HEK293 (cell line): ENCODE data around the gene BLOC1S3.

Experiments used
- CTCF ChIA-PET: fragments of 350-600 bp; formaldehyde crosslinking; extraction: SDS; loops from one replicate; lab custom pipeline; 2021; ENCODE audit warnings: antibody characterized with exemption; lab: Yijun Ruan, JAX
- POLR2A ChIA-PET: fragments of 300-600 bp; formaldehyde crosslinking; extraction: SDS; loops from one replicate; lab custom pipeline; 2020; ENCODE audit warnings: antibody characterized with exemption, inconsistent platforms; lab: Yijun Ruan, JAX
- H3K27ac ChIP-seq: fragments of 200-500 bp; sonication (Bioruptor generic); 2 replicates; pipeline ENCODE4 v1.5.1; 2014; ENCODE audit warnings: low read depth, low read length, control low read depth, inconsistent platforms; ENCODE audit errors: extremely low read depth
- H3K36me3 ChIP-seq, 2 experiments: fragments of 200-500 bp in 1 of 2; sonication (Bioruptor generic) in 1 of 2; 1 replicate in 1 of 2; 2 replicates in 1 of 2; pipeline ENCODE4 v1.5.1; 2014 to 2017; ENCODE audit warnings: inconsistent platforms in 2 of 2, low read length in 2 of 2; ENCODE audit not compliant: control insufficient read depth in 2 of 2, insufficient read depth in 1 of 2
- H3K4me1 ChIP-seq: fragments of 200-500 bp; sonication (Bioruptor generic); 2 replicates; pipeline ENCODE4 v1.5.1; 2014; ENCODE audit warnings: mild to moderate bottlenecking, low read length, inconsistent platforms; ENCODE audit not compliant: control insufficient read depth, insufficient read depth
- H3K4me3 ChIP-seq: 2 replicates; pipeline ENCODE4 v1.5.1; 2011; ENCODE audit warnings: low read depth, mild to moderate bottlenecking, control low read depth, low read length, moderate library complexity
- H3K9me3 ChIP-seq: fragments of 200-500 bp; sonication (Bioruptor generic); 2 replicates; pipeline ENCODE4 v1.5.1; 2014; ENCODE audit warnings: low read depth, low read length, inconsistent platforms; ENCODE audit not compliant: control insufficient read depth, insufficient read depth
- AEBP2 ChIP-seq: fragments of 450-650 bp; formaldehyde crosslinking; IDR thresholded peaks from 2 replicates; pipeline ENCODE4 v1.5.1; 2016; ENCODE audit warnings: missing biosample characterization, missing genetic modification characterization, borderline replicate concordance
- CTCF ChIP-seq: fragments of 450-650 bp; formaldehyde crosslinking; IDR thresholded peaks from 2 replicates; pipeline ENCODE4 v1.5.1; 2016; ENCODE audit warnings: missing biosample characterization, missing genetic modification characterization
- HOXC10 ChIP-seq: sonication (generic); formaldehyde crosslinking; IDR thresholded peaks from 2 replicates; pipeline ENCODE4 v1.8.1; 2023; ENCODE audit warnings: mild to moderate bottlenecking, missing genetic modification reagents
- KLF17 ChIP-seq: fragments of 450-650 bp; formaldehyde crosslinking; IDR thresholded peaks from 2 replicates; pipeline ENCODE4 v1.5.1; 2016; ENCODE audit warnings: missing biosample characterization, missing genetic modification characterization
- KLF9 ChIP-seq: fragments of 450-650 bp; formaldehyde crosslinking; IDR thresholded peaks from 2 replicates; pipeline ENCODE4 v1.5.1; 2016; ENCODE audit warnings: missing biosample characterization, missing genetic modification characterization, low read depth
- PRDM2 ChIP-seq: fragments of 450-650 bp; formaldehyde crosslinking; IDR thresholded peaks from 2 replicates; pipeline ENCODE4 v1.5.1; 2016; ENCODE audit warnings: missing biosample characterization, missing genetic modification characterization, borderline replicate concordance
- TRIM28 ChIP-seq: IDR thresholded peaks from 2 replicates; pipeline ENCODE4 v1.6.1; 2011; ENCODE audit warnings: low read length, control low read depth, borderline replicate concordance
- ZBTB20 ChIP-seq: fragments of 450-650 bp; formaldehyde crosslinking; IDR thresholded peaks from 2 replicates; pipeline ENCODE4 v1.5.1; 2016; ENCODE audit warnings: missing biosample characterization, missing genetic modification characterization
- ZFHX2 ChIP-seq: fragments of 450-650 bp; formaldehyde crosslinking; conservative IDR thresholded peaks from 2 replicates; pipeline ENCODE4 v1.5.1; 2016; ENCODE audit warnings: missing biosample characterization, missing genetic modification characterization
- ZNF132 ChIP-seq: fragments of 450-650 bp; formaldehyde crosslinking; IDR thresholded peaks from 2 replicates; pipeline ENCODE4 v1.5.1; 2017; ENCODE audit warnings: missing biosample characterization, missing genetic modification characterization, borderline replicate concordance
- ZNF157 ChIP-seq: fragments of 450-650 bp; formaldehyde crosslinking; IDR thresholded peaks from 2 replicates; pipeline ENCODE4 v1.5.1; 2016; ENCODE audit warnings: missing biosample characterization, missing genetic modification characterization
- ZNF16 ChIP-seq: fragments of 450-650 bp; formaldehyde crosslinking; IDR thresholded peaks from 2 replicates; pipeline ENCODE4 v1.5.1; 2016; ENCODE audit warnings: low read depth, missing biosample characterization, missing genetic modification characterization
- ZNF2 ChIP-seq: fragments of 450-650 bp; formaldehyde crosslinking; IDR thresholded peaks from 2 replicates; pipeline ENCODE4 v1.5.1; 2016; ENCODE audit warnings: missing biosample characterization, missing genetic modification characterization
- ZNF280C ChIP-seq: fragments of 450-650 bp; formaldehyde crosslinking; IDR thresholded peaks from 2 replicates; pipeline ENCODE4 v1.5.1; 2016; ENCODE audit warnings: missing biosample characterization, missing genetic modification characterization
- ZNF302 ChIP-seq: fragments of 450-650 bp; formaldehyde crosslinking; IDR thresholded peaks from 2 replicates; pipeline ENCODE4 v1.5.1; 2016; ENCODE audit warnings: missing biosample characterization, missing genetic modification characterization, low read depth
- ZNF324 ChIP-seq: fragments of 450-650 bp; formaldehyde crosslinking; IDR thresholded peaks from 2 replicates; pipeline ENCODE4 v1.5.1; 2016; ENCODE audit warnings: missing biosample characterization, missing genetic modification characterization
- ZNF433 ChIP-seq: fragments of 450-650 bp; formaldehyde crosslinking; IDR thresholded peaks from 2 replicates; pipeline ENCODE4 v1.5.1; 2016; ENCODE audit warnings: missing biosample characterization, missing genetic modification characterization, low read depth
- ZNF624 ChIP-seq: fragments of 450-650 bp; formaldehyde crosslinking; IDR thresholded peaks from 2 replicates; pipeline ENCODE4 v1.5.1; 2017; ENCODE audit warnings: missing biosample characterization, missing genetic modification characterization
- ZNF626 ChIP-seq: fragments of 450-650 bp; sonication (Bioruptor Pico); formaldehyde crosslinking; IDR thresholded peaks from 2 replicates; pipeline ENCODE4 v1.5.1; 2018; ENCODE audit warnings: missing biosample characterization, missing genetic modification characterization, inconsistent platforms
- ZNF654 ChIP-seq: fragments of 450-650 bp; formaldehyde crosslinking; IDR thresholded peaks from 2 replicates; pipeline ENCODE4 v1.5.1; 2016; ENCODE audit warnings: low read depth, missing biosample characterization, missing genetic modification characterization
- ZNF707 ChIP-seq: fragments of 450-650 bp; formaldehyde crosslinking; IDR thresholded peaks from 2 replicates; pipeline ENCODE4 v1.5.1; 2016; ENCODE audit warnings: missing biosample characterization, missing genetic modification characterization
- ZNF785 ChIP-seq: fragments of 450-650 bp; formaldehyde crosslinking; IDR thresholded peaks from 2 replicates; pipeline ENCODE4 v1.5.1; 2016; ENCODE audit warnings: missing biosample characterization, missing genetic modification characterization

BLOC1S3 gene

GRCh38 chr19:45195764-45196163, 17.2 kb downstream of the BLOC1S3 start (continued):
- TF ChIP-seq ZNF2 (tag by site-specific recombination) (no peak), ZNF157 (tag by site-specific recombination) (no peak), KLF17 (tag by site-specific recombination) (no peak), ZNF302 (tag by site-specific recombination) (no peak)

GRCh38 chr19:45200568-45200967, 22.0 kb downstream of the BLOC1S3 start:
- no peak overlapping the region for H3K4me3 ChIP-seq
- TF ChIP-seq ZNF624 (no peak), CTCF (tag by site-specific recombination) (peak; percentile 82), ZNF132 (tag by site-specific recombination) (no peak), TRIM28 (no peak), ZNF626 (tag by site-specific recombination) (no peak), ZNF157 (tag by site-specific recombination) (no peak), ZNF324 (tag by site-specific recombination) (no peak), HOXC10 (CRISPR knock-in tag) (no peak), ZNF654 (peak; percentile 50), ZNF785 (tag by site-specific recombination) (no peak)
- H3K4me1 ChIP-seq: no peaks in the 10 kb centered on the region
- H3K36me3 ChIP-seq: no peaks in the 10 kb centered on the region
- H3K9me3 ChIP-seq: no peaks in the 10 kb centered on the region
- ChIA-PET POLR2A (no interaction called here), CTCF (interaction anchor here (0.6 to 2.2 kb wide), 13 partner anchors 8 to 1276 kb away, joined by 3 to 10 read pairs (median 3); no protein-coding TSS in a partner anchor)
- no peak overlapping the region for H3K27ac ChIP-seq

- ChIA-PET CTCF (interaction anchor here (0.7 kb wide), 1 partner anchor 20 kb away, joined by 3 read pairs; no protein-coding TSS in a partner anchor), POLR2A (no interaction called here)
- H3K4me3 ChIP-seq: no peak overlapping the region
- no peaks in the 10 kb centered on the region for H3K36me3 ChIP-seq
- H3K27ac ChIP-seq: no peak overlapping the region
- TF ChIP-seq ZNF433: no peak
- TF ChIP-seq PRDM2: no peak
- TF ChIP-seq AEBP2 (tag by site-specific recombination): no peak
- TF ChIP-seq ZNF707 (tag by site-specific recombination): no peak
- no peak for TF ChIP-seq ZFHX2 (tag by site-specific recombination)
- no peak for TF ChIP-seq ZNF16
- no peak for TF ChIP-seq KLF9 (tag by site-specific recombination)
- TF ChIP-seq ZBTB20 (tag by site-specific recombination): no peak
- no peak for TF ChIP-seq ZNF280C
- H3K4me1 ChIP-seq: no peaks in the 10 kb centered on the region
- H3K9me3 ChIP-seq: no peaks in the 10 kb centered on the region
Measured at GRCh38 chr19:45202637-45203036, 24.1 kb downstream of the BLOC1S3 start.
